Umbilical cord (tissue), 2 donors: ENCODE data around the gene KCMF1. TPM values are rescaled to one million over a fixed set of nuclear protein-coding genes. Genes with fewer than 3 reads are reported as not detected.

Experiments
- DNase-seq: peaks from one replicate; pipeline ENCODE4 v3.0.0-alpha.2; 2015; ENCODE audit warnings: low spot score
- total RNA-seq: library from RNA; depleted of rRNA; stranded (reverse); fragments of >200 nt; gene quantifications from one replicate; pipeline ENCODE4 v1.2.3, GENCODE V29; 2014; ENCODE audit warnings: low replicate concordance; ENCODE audit not compliant: insufficient read depth

The KCMF1 gene
- total RNA-seq, 1 donor from 2014 or later, result 15.9 TPM

GRCh38 chr2:84980263-84980983, 9.5 kb downstream of the KCMF1 start:
- no peak for DNase-seq

- no peak for DNase-seq
Measured at GRCh38 chr2:84986018-84986417, 15.1 kb downstream of the KCMF1 start.

- DNase-seq, result no peak
Measured at GRCh38 chr2:84989422-84989821, 18.5 kb downstream of the KCMF1 start.

GRCh38 chr2:84989927-84990326, 19.0 kb downstream of the KCMF1 start:
- DNase-seq, result no peak

GRCh38 chr2:84991404-84992160, 20.6 kb downstream of the KCMF1 start:
- DNase-seq, result no peak

- DNase-seq, result no peak
Measured at GRCh38 chr2:84995826-84996225, 24.9 kb downstream of the KCMF1 start.

GRCh38 chr2:84996909-84997308, 25.9 kb downstream of the KCMF1 start:
- DNase-seq, result no peak

GRCh38 chr2:84999553-84999955, 28.6 kb downstream of the KCMF1 start:
- no peak for DNase-seq

GRCh38 chr2:85001595-85001994, 30.6 kb downstream of the KCMF1 start:
- no peak for DNase-seq

GRCh38 chr2:85002534-85002933, 31.6 kb downstream of the KCMF1 start:
- no peak for DNase-seq

- DNase-seq, result no peak
Measured at GRCh38 chr2:85008252-85008651, 37.3 kb downstream of the KCMF1 start.

- DNase-seq, result no peak
Measured at GRCh38 chr2:85009019-85009618, 38.2 kb downstream of the KCMF1 start.

- no peak for DNase-seq
Measured at GRCh38 chr2:85010404-85010803, 39.4 kb downstream of the KCMF1 start.

- no peak for DNase-seq
Measured at GRCh38 chr2:85011098-85011497, 40.1 kb downstream of the KCMF1 start.

GRCh38 chr2:85011747-85012146, 40.8 kb downstream of the KCMF1 start:
- DNase-seq, result no peak

- no peak for DNase-seq
Measured at GRCh38 chr2:85012431-85012830, 41.5 kb downstream of the KCMF1 start.

- no peak for DNase-seq
Measured at GRCh38 chr2:85012855-85013254, 41.9 kb downstream of the KCMF1 start.

GRCh38 chr2:85015653-85016360, 44.8 kb downstream of the KCMF1 start:
- DNase-seq, result peak; percentile 37

- DNase-seq, result peak; percentile 42
Measured at GRCh38 chr2:85016446-85016845, 45.5 kb downstream of the KCMF1 start.

GRCh38 chr2:85017411-85018048, 46.6 kb downstream of the KCMF1 start:
- DNase-seq, result peak; percentile 20

- DNase-seq, result no peak
Measured at GRCh38 chr2:85018049-85018447, 47.1 kb downstream of the KCMF1 start.

GRCh38 chr2:85019121-85019520, 48.2 kb downstream of the KCMF1 start:
- DNase-seq, result no peak
